Measurements from ENCODE around the gene ZNF383.
"Not testable (repeated sequence)": the region's sequence is repeated elsewhere in the genome, so short reads cannot be mapped to it uniquely, and the experiment has no call there.

Gene ZNF383

GRCh38 chr19:37292998-37293939, 75.3 kb downstream of the ZNF383 start:
- DNase-seq (ENCODE audit: low read depth in 2 of 2) = not testable (repeated sequence)

GRCh38 chr19:37294246-37294645, 76.2 kb downstream of the ZNF383 start:
- not testable (repeated sequence) for DNase-seq (ENCODE audit: low read depth in 2 of 2)

Measured in fibroblast of skin of left quadriceps (primary cell).